Osteoblast (primary cell): Measurements from ENCODE around the gene CTCF. TPM values are rescaled to one million over a fixed set of nuclear protein-coding genes. Genes with fewer than 3 reads are reported as not detected.
A peak's percentile ranks its signal among the peaks of the same experiment; 100 is the strongest.

Experiments
- DNase-seq: peaks from one replicate; pipeline ENCODE4 v3.0.0; 2011; ENCODE audit warnings: low spot score, mixed read lengths; ENCODE audit not compliant: insufficient read length; ENCODE audit errors: missing footprints
- H2AFZ ChIP-seq: 2 replicates; pipeline ENCODE4 v1.6.0; 2011; ENCODE audit warnings: mild to moderate bottlenecking, low read length
- H3K27ac ChIP-seq: 2 replicates; pipeline ENCODE4 v1.5.1; 2011; ENCODE audit warnings: mild to moderate bottlenecking, low read depth, low read length, moderate library complexity
- H3K27me3 ChIP-seq: 2 replicates; pipeline ENCODE4 v1.6.0; 2012; ENCODE audit warnings: mild to moderate bottlenecking, control low read depth, inconsistent platforms, low read length, moderate library complexity; ENCODE audit not compliant: insufficient read depth
- H3K36me3 ChIP-seq: 2 replicates; pipeline ENCODE4 v1.5.1; 2011; ENCODE audit warnings: mild to moderate bottlenecking, low read length, control low read depth, moderate library complexity; ENCODE audit not compliant: insufficient read depth
- H3K4me1 ChIP-seq: 2 replicates; pipeline ENCODE4 v1.5.1; 2011; ENCODE audit warnings: mild to moderate bottlenecking, low read length, control low read depth, moderate library complexity; ENCODE audit not compliant: insufficient read depth
- H3K4me2 ChIP-seq: 2 replicates; pipeline ENCODE4 v1.6.0; 2011; ENCODE audit warnings: mild to moderate bottlenecking, low read length; ENCODE audit not compliant: insufficient read depth
- H3K4me3 ChIP-seq: fragments of 200-600 bp; sonication (generic); 3 replicates; pipeline ENCODE4 v1.5.1; 2012; ENCODE audit warnings: mild to moderate bottlenecking, low read length, inconsistent platforms; ENCODE audit not compliant: insufficient read depth
- H3K79me2 ChIP-seq: 2 replicates; pipeline ENCODE4 v1.6.0; 2012; ENCODE audit warnings: mild to moderate bottlenecking, low read length, control low read depth, inconsistent platforms; ENCODE audit not compliant: insufficient read depth
- H3K9me3 ChIP-seq: 2 replicates; pipeline ENCODE4 v1.5.1; 2011; ENCODE audit warnings: low read depth, low read length, control low read depth
- H4K20me1 ChIP-seq: 2 replicates; pipeline ENCODE4 v1.6.0; 2012; ENCODE audit warnings: mild to moderate bottlenecking, low read length, control low read depth; ENCODE audit not compliant: insufficient read depth
- total RNA-seq: library from RNA; depleted of rRNA; stranded (reverse); fragments of >200 nt; gene quantifications from 2 replicates; pipeline ENCODE4 v1.2.3, GENCODE V29; 2012
- TF ChIP-seq, protein P1 (sequence below): IDR thresholded peaks from 2 replicates; pipeline ENCODE4 v1.5.1; 2011; ENCODE audit warnings: mild to moderate bottlenecking, low read depth, low read length, moderate library complexity; ENCODE audit errors: extremely low read depth

The CTCF gene
- total RNA-seq, 1 donor, result 29.3 TPM

DNA sequence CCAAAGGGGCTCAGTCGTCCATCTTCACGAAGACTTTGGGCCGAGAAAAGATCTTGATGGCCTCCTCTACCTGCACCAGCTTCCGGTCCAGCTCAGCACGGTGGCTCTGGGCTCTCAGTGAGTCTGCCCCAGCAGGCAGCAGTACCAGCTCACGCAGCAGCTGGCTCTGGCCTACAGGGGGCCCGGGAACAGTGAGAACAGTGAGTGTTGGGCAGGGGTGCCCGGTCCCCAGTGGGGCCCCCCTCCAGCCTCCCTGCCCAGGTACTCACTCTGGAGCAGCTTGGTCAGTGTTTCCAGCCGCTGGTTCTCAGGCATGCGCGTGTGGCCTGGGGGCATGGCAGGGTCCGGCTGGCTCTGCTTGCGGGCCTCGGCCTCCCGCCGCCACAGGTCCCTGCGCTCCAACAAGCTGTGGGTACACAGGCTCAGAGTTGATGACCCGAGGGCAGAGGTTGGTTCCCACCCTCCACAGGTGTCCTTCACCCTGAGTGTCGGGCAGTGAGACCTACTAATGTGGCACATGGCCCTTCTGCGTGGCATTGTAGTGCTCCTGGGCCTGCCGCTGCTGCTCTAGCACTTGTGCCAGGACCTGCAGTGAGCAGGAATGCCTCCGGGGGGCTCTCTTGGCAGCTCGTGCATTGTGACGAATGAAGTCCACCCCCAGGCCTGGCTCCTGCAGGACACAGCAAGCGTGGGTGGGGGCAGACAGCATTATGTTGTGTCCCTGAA, 101.0 kb downstream of the CTCF start:
- peaks cover 17% of the 10 kb centered on the region for H3K79me2 ChIP-seq
- peaks cover 5% of the 10 kb centered on the region for H3K36me3 ChIP-seq
- no peak overlapping the region for H3K4me3 ChIP-seq
- no peak overlapping the region for H3K27ac ChIP-seq
- H3K27me3 ChIP-seq, result no peaks in the 10 kb centered on the region
- peak; percentile 92 for DNase-seq
- H2AFZ ChIP-seq, result no peak overlapping the region
- H4K20me1 ChIP-seq, result peaks cover 6% of the 10 kb centered on the region
- TF ChIP-seq, protein P1, sequence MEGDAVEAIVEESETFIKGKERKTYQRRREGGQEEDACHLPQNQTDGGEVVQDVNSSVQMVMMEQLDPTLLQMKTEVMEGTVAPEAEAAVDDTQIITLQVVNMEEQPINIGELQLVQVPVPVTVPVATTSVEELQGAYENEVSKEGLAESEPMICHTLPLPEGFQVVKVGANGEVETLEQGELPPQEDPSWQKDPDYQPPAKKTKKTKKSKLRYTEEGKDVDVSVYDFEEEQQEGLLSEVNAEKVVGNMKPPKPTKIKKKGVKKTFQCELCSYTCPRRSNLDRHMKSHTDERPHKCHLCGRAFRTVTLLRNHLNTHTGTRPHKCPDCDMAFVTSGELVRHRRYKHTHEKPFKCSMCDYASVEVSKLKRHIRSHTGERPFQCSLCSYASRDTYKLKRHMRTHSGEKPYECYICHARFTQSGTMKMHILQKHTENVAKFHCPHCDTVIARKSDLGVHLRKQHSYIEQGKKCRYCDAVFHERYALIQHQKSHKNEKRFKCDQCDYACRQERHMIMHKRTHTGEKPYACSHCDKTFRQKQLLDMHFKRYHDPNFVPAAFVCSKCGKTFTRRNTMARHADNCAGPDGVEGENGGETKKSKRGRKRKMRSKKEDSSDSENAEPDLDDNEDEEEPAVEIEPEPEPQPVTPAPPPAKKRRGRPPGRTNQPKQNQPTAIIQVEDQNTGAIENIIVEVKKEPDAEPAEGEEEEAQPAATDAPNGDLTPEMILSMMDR, result no peak
- peaks cover 25% of the 10 kb centered on the region for H3K4me1 ChIP-seq
- no peaks in the 10 kb centered on the region for H3K9me3 ChIP-seq
- no peak overlapping the region for H3K4me2 ChIP-seq

DNA sequence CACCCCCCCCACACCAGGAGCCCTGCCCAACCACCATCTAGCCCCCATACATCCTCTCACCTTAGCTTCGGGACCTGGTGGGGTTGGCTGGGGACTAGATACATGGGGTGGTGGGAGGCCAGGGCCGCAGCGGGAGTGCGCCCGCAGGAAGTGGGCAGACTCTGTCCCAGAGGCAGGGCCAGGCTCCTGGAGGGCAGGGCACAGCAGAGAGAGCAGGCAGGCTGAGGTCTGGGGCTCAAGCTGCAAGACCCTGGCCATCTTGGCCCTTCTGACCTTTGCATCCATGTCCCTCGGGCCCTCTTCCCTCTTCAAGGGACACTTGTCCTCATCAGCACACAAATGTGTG, 101.5 kb downstream of the CTCF start:
- Histone ChIP-seq H4K20me1 (peaks cover 6% of the 10 kb centered on the region), H3K36me3 (peaks cover 5% of the 10 kb centered on the region), H2AFZ (no peak overlapping the region), H3K9me3 (no peaks in the 10 kb centered on the region), H3K4me3 (no peak overlapping the region), H3K27ac (no peak overlapping the region), H3K27me3 (no peaks in the 10 kb centered on the region), H3K79me2 (peaks cover 15% of the 10 kb centered on the region), H3K4me1 (peaks cover 23% of the 10 kb centered on the region), H3K4me2 (no peak overlapping the region)
- TF ChIP-seq, protein P1, result no peak
- DNase-seq, result peak; percentile 77

DNA sequence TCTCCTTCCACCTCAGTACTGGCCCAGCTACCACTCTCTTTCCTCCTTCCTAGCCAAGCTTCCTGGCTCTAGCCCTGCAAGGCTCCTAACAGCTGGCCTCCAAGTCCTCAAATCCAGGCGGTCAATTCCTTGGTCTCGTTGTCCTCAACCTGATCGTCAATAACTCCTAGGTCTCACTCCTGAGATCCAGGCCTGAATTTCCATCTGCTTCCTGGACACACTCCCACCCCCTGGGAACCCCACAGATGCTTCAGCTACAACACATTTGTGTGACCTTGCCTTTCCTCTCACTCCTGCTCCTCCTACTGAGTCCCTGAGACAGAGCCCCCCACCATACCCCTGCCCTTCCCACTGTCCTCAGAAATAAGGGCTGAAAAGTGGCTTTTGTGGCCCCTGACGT, 101.9 kb downstream of the CTCF start:
- peaks cover 5% of the 10 kb centered on the region for H3K36me3 ChIP-seq
- H3K27me3 ChIP-seq, result no peaks in the 10 kb centered on the region
- H4K20me1 ChIP-seq, result peaks cover 2% of the 10 kb centered on the region
- TF ChIP-seq, protein P1, result no peak
- peaks cover 11% of the 10 kb centered on the region for H3K79me2 ChIP-seq
- no peak overlapping the region for H3K4me2 ChIP-seq
- no peaks in the 10 kb centered on the region for H3K9me3 ChIP-seq
- no peak overlapping the region for H2AFZ ChIP-seq
- no peak overlapping the region for H3K4me3 ChIP-seq
- peak; percentile 82 for DNase-seq
- no peak overlapping the region for H3K27ac ChIP-seq
- peaks cover 19% of the 10 kb centered on the region for H3K4me1 ChIP-seq

DNA sequence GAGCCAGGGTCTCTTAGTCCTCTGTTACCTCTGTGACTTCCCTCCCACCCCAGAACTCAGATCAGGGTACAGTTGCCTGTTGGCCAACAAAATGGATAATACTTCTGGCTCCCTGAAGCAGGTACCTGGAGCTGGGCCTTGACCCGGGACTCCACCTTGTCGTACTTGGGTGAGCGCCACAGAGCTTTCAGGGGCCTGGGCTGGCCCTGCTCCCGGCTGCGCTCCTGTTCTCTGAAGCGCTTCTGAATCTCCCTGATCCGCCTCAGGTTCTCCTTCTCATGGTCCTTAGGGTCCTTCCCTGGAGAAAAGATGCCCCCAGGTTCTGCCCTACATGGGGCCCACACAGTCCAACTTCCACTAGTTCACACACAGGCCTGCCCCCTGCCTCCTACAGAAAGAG, 102.5 kb downstream of the CTCF start:
- Histone ChIP-seq H2AFZ (no peak overlapping the region), H3K27ac (no peak overlapping the region), H3K36me3 (peaks cover 5% of the 10 kb centered on the region), H3K4me2 (no peak overlapping the region), H4K20me1 (no peaks in the 10 kb centered on the region), H3K9me3 (no peaks in the 10 kb centered on the region), H3K27me3 (no peaks in the 10 kb centered on the region), H3K79me2 (peaks cover 5% of the 10 kb centered on the region), H3K4me3 (no peak overlapping the region), H3K4me1 (peaks cover 15% of the 10 kb centered on the region)
- TF ChIP-seq, protein P1, result no peak
- DNase-seq, result no peak
